Thymus (tissue), 11 donors: ENCODE data around the gene TSHZ2. TPM values are rescaled to one million over a fixed set of nuclear protein-coding genes. Genes with fewer than 3 reads are reported as not detected.
"Not testable (repeated sequence)": the region's sequence is repeated elsewhere in the genome, so short reads cannot be mapped to it uniquely, and the experiment has no call there.

Experiments used
- DNase-seq, 9 donors: peaks; one replicate each; pipeline ENCODE4 v3.0.0-alpha.2; 2013; ENCODE audit warnings: low spot score in 9 of 9, low read depth in 6 of 9, missing footprints in 1 of 9
- H3K27ac ChIP-seq, 2 donors: one replicate each; pipeline ENCODE4 v1.5.1; 2013; ENCODE audit warnings: control low read depth in 1 of 2, low read depth in 1 of 2, low read length in 1 of 2, mild to moderate bottlenecking in 1 of 2, moderate library complexity in 1 of 2
- H3K27me3 ChIP-seq, 2 donors: one replicate each; pipeline ENCODE4 v1.5.1; 2013; ENCODE audit warnings: low read length in 1 of 2; ENCODE audit not compliant: control insufficient read depth in 2 of 2, insufficient read depth in 1 of 2
- H3K36me3 ChIP-seq, 2 donors: one replicate each; pipeline ENCODE4 v1.5.1; 2013; ENCODE audit warnings: low read length in 1 of 2, mild to moderate bottlenecking in 1 of 2, moderate library complexity in 1 of 2; ENCODE audit not compliant: control insufficient read depth in 2 of 2, insufficient read depth in 2 of 2
- H3K4me1 ChIP-seq, 2 donors: one replicate each; pipeline ENCODE4 v1.5.1; 2013; ENCODE audit warnings: low read length in 2 of 2; ENCODE audit not compliant: control insufficient read depth in 2 of 2, insufficient read depth in 2 of 2
- H3K4me3 ChIP-seq, 2 donors: one replicate each; pipeline ENCODE4 v1.5.1; 2013; ENCODE audit warnings: low read length in 2 of 2, control low read depth in 1 of 2, mild to moderate bottlenecking in 1 of 2
- H3K9me3 ChIP-seq, 2 donors: one replicate each; pipeline ENCODE4 v1.5.1; 2013; ENCODE audit warnings: low read length in 1 of 2, mild to moderate bottlenecking in 1 of 2; ENCODE audit not compliant: control insufficient read depth in 2 of 2, insufficient read depth in 1 of 2
- WGBS: extraction: QIAGEN DNeasy Blood & Tissue Kit; methylation state at CpG from one replicate; pipeline ENCODE4 v1.1.7; 2013; 5-methylcytosine and 5-hydroxymethylcytosine counted together
- polyA plus RNA-seq: library from polyadenylated mRNA; stranded (reverse); fragments of 200-250 nt; gene quantifications from one replicate; pipeline ENCODE4 v1.2.3, GENCODE V29; 2013
- total RNA-seq: library from RNA; stranded (reverse); fragments of 120-200 nt; gene quantifications from one replicate; pipeline ENCODE4 v1.2.4, GENCODE V29; 2013
- donor health status: healthy.

Gene TSHZ2
- total and polyA plus RNA-seq, 2 donors = 1.4 to 2.4 TPM

DNA sequence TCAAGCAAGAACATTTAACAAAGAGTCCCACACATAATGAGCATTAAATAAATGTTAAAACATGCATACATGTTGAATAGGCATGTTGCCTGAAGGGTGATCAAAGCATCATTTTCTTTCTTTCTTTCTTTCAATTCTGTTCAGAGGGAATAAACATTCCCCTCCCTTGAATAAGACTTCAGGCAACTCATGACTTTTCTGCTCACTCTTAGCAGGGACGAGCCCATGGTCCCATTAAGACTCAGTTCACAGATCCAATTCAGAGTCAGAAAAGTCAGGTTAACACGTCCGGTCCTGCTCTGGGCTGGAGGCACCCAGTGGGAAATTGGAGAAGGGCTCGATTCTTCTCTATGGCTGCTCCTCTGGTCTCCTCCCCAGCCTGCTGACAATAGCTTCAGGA lies 439.7 kb downstream of the TSHZ2 start:
- no peak overlapping the region for H3K4me3 ChIP-seq
- DNase-seq = no peak
- WGBS = 96% methylated on average over 4 of the region's 4 CpGs

GRCh38 chr20:53412577-53413185 lies 440.5 kb downstream of the TSHZ2 start:
- Histone ChIP-seq H3K27me3 (no peaks in the 10 kb centered on the region), H3K9me3 (no peaks in the 10 kb centered on the region), H3K27ac (no peak overlapping the region), H3K4me1 (peaks cover 4 to 6% of the 10 kb centered on the region in 2 donors), H3K36me3 (no peaks in the 10 kb centered on the region), H3K4me3 (no peak overlapping the region)
- no peak for DNase-seq
- 84% methylated on average over 13 of the region's 13 CpGs for WGBS

More for the DNA sequence above, 439.7 kb downstream of the TSHZ2 start:
- Histone ChIP-seq H3K27ac (no peak overlapping the region), H3K4me1 (peaks cover 4 to 6% of the 10 kb centered on the region in 2 donors), H3K36me3 (no peaks in the 10 kb centered on the region), H3K9me3 (no peaks in the 10 kb centered on the region), H3K27me3 (no peaks in the 10 kb centered on the region)

- Histone ChIP-seq H3K27ac (no peak overlapping the region), H3K27me3 (no peaks in the 10 kb centered on the region), H3K9me3 (no peaks in the 10 kb centered on the region), H3K36me3 (no peaks in the 10 kb centered on the region), H3K4me3 (no peak overlapping the region), H3K4me1 (peaks cover 4 to 6% of the 10 kb centered on the region in 2 donors)
- WGBS = 24% methylated on average over 15 of the region's 15 CpGs
- peak in 7 of 9 donors; percentile 34 to 71 (median 48) for DNase-seq
Measured at GRCh38 chr20:53413186-53413631, 441.1 kb downstream of the TSHZ2 start.

GRCh38 chr20:53413845-53414244 lies 441.7 kb downstream of the TSHZ2 start:
- not testable (repeated sequence) for H3K9me3 ChIP-seq, H3K36me3 ChIP-seq, H3K27ac ChIP-seq, H3K27me3 ChIP-seq, H3K4me1 ChIP-seq, H3K4me3 ChIP-seq, DNase-seq
- 99% methylated on average over 1 of the region's 1 CpG for WGBS

DNA sequence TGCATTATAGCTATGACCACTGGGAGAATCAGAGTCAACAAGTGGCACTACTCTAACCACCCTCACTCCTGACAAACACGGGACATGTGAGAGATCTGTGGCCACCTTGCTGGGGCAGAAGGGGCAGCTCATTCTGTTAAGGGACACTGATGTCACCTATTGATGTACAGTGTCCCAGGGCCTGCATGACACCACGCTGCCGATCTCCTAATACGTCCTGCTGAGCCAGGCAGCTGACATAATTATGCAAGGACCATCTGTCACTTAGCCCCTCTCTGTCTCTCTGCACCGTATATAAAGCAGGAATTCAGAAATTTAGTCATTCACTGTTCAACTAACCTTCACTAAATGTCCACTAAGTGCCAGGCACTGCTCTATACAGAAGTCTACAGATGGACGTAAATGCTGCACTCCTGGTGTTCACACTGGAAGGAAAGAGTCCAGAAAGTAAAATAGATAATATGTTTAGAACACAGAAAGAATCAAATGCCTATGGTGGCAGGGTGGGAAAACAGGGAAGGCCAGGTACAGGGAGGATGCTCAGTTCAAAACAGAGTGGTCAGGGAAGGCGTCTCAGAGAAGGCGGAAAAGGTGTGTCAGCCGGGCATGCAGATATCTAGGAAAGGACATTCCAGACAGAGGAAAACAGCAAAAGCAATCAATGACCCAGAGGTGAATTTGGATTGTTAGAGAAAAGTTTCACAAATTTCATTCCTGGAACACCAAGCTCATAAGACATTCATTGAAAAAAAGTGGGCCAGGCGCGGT lies 447.7 kb downstream of the TSHZ2 start:
- Histone ChIP-seq H3K27me3 (no peaks in the 10 kb centered on the region), H3K4me1 (no peaks in the 10 kb centered on the region), H3K36me3 (no peaks in the 10 kb centered on the region), H3K27ac (no peak overlapping the region), H3K9me3 (no peaks in the 10 kb centered on the region), H3K4me3 (no peak overlapping the region)
- WGBS = 97% methylated on average over 11 of the region's 11 CpGs
- DNase-seq = no peak

DNA sequence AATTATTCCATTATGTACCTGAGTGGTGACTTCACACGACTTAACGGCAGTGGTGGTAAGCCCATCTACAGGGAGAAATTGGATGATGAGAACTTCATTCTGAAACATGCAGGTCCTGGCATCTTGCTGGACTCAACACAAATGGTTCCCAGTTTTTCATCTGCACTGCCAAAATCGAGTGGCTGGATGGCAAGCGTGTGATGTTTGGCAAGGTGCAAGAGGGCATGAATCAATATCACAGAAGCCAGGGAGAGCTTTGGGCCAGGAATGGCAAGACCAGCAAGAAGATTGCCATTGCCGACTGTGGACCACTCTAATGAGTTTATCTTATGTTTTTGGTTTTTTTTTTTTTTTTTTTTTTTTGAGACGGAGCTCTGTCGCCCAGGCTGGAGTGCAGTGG lies 449.2 kb downstream of the TSHZ2 start:
- Histone ChIP-seq H3K36me3 (no peaks in the 10 kb centered on the region), H3K4me3 (no peak overlapping the region), H3K27me3 (no peaks in the 10 kb centered on the region), H3K9me3 (no peaks in the 10 kb centered on the region), H3K4me1 (no peaks in the 10 kb centered on the region), H3K27ac (no peak overlapping the region)
- 98% methylated on average over 7 of the region's 7 CpGs for WGBS
- DNase-seq = no peak

GRCh38 chr20:53422039-53422438 lies 449.9 kb downstream of the TSHZ2 start:
- H3K4me3 ChIP-seq = no peak overlapping the region
- H3K27ac ChIP-seq = no peak overlapping the region
- H3K9me3 ChIP-seq = no peaks in the 10 kb centered on the region
- 91% methylated on average over 7 of the region's 7 CpGs for WGBS
- no peaks in the 10 kb centered on the region for H3K4me1 ChIP-seq
- H3K36me3 ChIP-seq = no peaks in the 10 kb centered on the region
- no peak for DNase-seq
- H3K27me3 ChIP-seq = no peaks in the 10 kb centered on the region

- no peaks in the 10 kb centered on the region for H3K27me3 ChIP-seq
- WGBS = 98% methylated on average over 12 of the region's 12 CpGs
- no peak for DNase-seq
- no peaks in the 10 kb centered on the region for H3K36me3 ChIP-seq
- no peak overlapping the region for H3K4me3 ChIP-seq
- H3K9me3 ChIP-seq = no peaks in the 10 kb centered on the region
- no peaks in the 10 kb centered on the region for H3K4me1 ChIP-seq
- no peak overlapping the region for H3K27ac ChIP-seq
Measured at GRCh38 chr20:53423587-53424146, 451.5 kb downstream of the TSHZ2 start.

GRCh38 chr20:53425481-53425880 lies 453.3 kb downstream of the TSHZ2 start:
- WGBS = 96% methylated on average over 4 of the region's 4 CpGs
- Histone ChIP-seq H3K27me3 (no peaks in the 10 kb centered on the region), H3K9me3 (no peaks in the 10 kb centered on the region), H3K4me1 (no peaks in the 10 kb centered on the region), H3K27ac (no peak overlapping the region), H3K4me3 (no peak overlapping the region), H3K36me3 (no peaks in the 10 kb centered on the region)
- DNase-seq = no peak
